HEK293 (cell line): ENCODE measurements around the gene MTF2.

Experiments used
- CTCF ChIA-PET: fragments of 350-600 bp; formaldehyde crosslinking; extraction: SDS; loops from one replicate; lab custom pipeline; 2021; ENCODE audit warnings: antibody characterized with exemption; lab: Yijun Ruan, JAX
- POLR2A ChIA-PET: fragments of 300-600 bp; formaldehyde crosslinking; extraction: SDS; loops from one replicate; lab custom pipeline; 2020; ENCODE audit warnings: antibody characterized with exemption, inconsistent platforms; lab: Yijun Ruan, JAX
- H3K27ac ChIP-seq: fragments of 200-500 bp; sonication (Bioruptor generic); 2 replicates; pipeline ENCODE4 v1.5.1; 2014; ENCODE audit warnings: low read depth, low read length, control low read depth, inconsistent platforms; ENCODE audit errors: extremely low read depth
- H3K36me3 ChIP-seq, 2 experiments: fragments of 200-500 bp in 1 of 2; sonication (Bioruptor generic) in 1 of 2; 1 replicate in 1 of 2; 2 replicates in 1 of 2; pipeline ENCODE4 v1.5.1; 2014 to 2017; ENCODE audit warnings: inconsistent platforms in 2 of 2, low read length in 2 of 2; ENCODE audit not compliant: control insufficient read depth in 2 of 2, insufficient read depth in 1 of 2
- H3K4me1 ChIP-seq: fragments of 200-500 bp; sonication (Bioruptor generic); 2 replicates; pipeline ENCODE4 v1.5.1; 2014; ENCODE audit warnings: mild to moderate bottlenecking, low read length, inconsistent platforms; ENCODE audit not compliant: control insufficient read depth, insufficient read depth
- H3K4me3 ChIP-seq: 2 replicates; pipeline ENCODE4 v1.5.1; 2011; ENCODE audit warnings: low read depth, mild to moderate bottlenecking, control low read depth, low read length, moderate library complexity
- H3K9me3 ChIP-seq: fragments of 200-500 bp; sonication (Bioruptor generic); 2 replicates; pipeline ENCODE4 v1.5.1; 2014; ENCODE audit warnings: low read depth, low read length, inconsistent platforms; ENCODE audit not compliant: control insufficient read depth, insufficient read depth
- OSR2 ChIP-seq: fragments of 450-650 bp; formaldehyde crosslinking; IDR thresholded peaks from 2 replicates; pipeline ENCODE4 v1.5.1; 2016; ENCODE audit warnings: missing biosample characterization, missing genetic modification characterization
- ZNF292 ChIP-seq: fragments of 450-650 bp; formaldehyde crosslinking; IDR thresholded peaks from 2 replicates; pipeline ENCODE4 v1.5.1; 2016; ENCODE audit warnings: low read depth, missing biosample characterization, missing genetic modification characterization, borderline replicate concordance
- ZSCAN23 ChIP-seq: fragments of 450-650 bp; formaldehyde crosslinking; IDR thresholded peaks from 2 replicates; pipeline ENCODE4 v1.5.1; 2016; ENCODE audit warnings: missing biosample characterization, missing genetic modification characterization

MTF2 gene

DNA sequence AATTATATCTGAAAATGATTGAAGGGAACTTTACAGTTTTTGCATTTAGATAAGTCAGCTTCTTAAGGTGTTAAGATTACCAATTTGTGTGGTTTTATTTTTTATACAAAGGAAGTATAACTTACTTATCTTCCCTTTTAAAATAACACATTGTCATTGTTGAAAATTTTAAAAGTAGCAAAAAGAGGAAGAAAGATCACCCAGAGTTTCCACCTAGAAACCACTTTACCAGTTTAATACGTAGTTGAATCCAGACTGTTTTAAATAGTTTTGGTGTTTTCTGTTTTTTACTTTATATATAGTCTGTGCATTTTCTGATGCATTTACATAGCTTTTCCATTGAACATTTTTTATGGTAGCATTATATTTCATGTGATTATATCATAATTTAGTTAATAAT, 107.6 kb downstream of the MTF2 start:
- no peaks in the 10 kb centered on the region for H3K4me1 ChIP-seq
- no peak for TF ChIP-seq OSR2
- no peak for TF ChIP-seq ZNF292 (tag by site-specific recombination)
- TF ChIP-seq ZSCAN23 (tag by site-specific recombination) = no peak
- TF ChIP-seq, all 188 proteins: peak for 0
- ChIA-PET POLR2A (no interaction called here), CTCF (interaction anchor here (0.7 kb wide), 1 partner anchor 168 kb away, joined by 3 read pairs; no protein-coding TSS in a partner anchor)
- H3K27ac ChIP-seq = no peak overlapping the region
- peaks cover 5 to 28% of the 10 kb centered on the region in 2 experiments; a peak in 2 of 3 replicates for H3K36me3 ChIP-seq
- no peaks in the 10 kb centered on the region for H3K9me3 ChIP-seq
- no peak overlapping the region for H3K4me3 ChIP-seq
